ENCODE measurements around the gene RAD51B. TPM values are rescaled to one million over a fixed set of nuclear protein-coding genes. Genes with fewer than 3 reads are reported as not detected.

RAD51B gene
- total RNA-seq, 1 experiment from 2014 or later, result 20.0 TPM

DNA sequence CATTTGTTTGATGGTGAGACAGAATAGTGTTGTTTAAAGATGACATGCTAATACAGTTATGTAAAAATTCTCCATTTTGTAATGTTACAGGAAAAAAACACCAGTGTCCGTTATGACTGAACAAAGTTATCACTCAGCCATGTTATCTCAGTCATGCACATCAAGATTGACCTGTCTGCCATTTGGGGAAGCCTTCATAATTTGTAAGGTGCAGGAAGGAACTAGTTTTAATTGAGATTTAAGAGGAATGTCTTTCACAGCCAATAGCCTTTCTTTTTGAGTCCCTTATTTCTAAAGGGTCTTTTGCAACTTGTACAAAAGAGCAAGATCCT lies 432.2 kb downstream of the RAD51B start:
- DNase-seq (ENCODE audit: low read depth, low spot score) (no peak), ATAC-seq (no peak)
- H4K20me1 ChIP-seq (ENCODE audit: insufficient read depth), result no peaks in the 10 kb centered on the region
- H3K36me3 ChIP-seq (ENCODE audit: control insufficient read depth in 1 of 2, insufficient read depth in 2 of 2, low read length in 2 of 2), result no peaks in the 10 kb centered on the region
- H3K27me3 ChIP-seq (ENCODE audit: insufficient read depth, low read length), result no peaks in the 10 kb centered on the region
- RAD21 ChIA-PET (ENCODE audit: low non-redundant PET in 1 of 2, low total read pairs in 2 of 2, uncharacterized antibody in 2 of 2, unreplicated experiment in 2 of 2), result interaction anchor here in 1 of 2 experiments (0.7 kb wide), 1 partner anchor 276 kb away, joined by 3 read pairs; no protein-coding TSS in a partner anchor
- CTCF ChIA-PET, result interaction anchor here (1.0 to 4.6 kb wide), 4 partner anchors 199 to 564 kb away, joined by 3 to 48 read pairs (median 5); no protein-coding TSS in a partner anchor
- no peak overlapping the region for H2AFZ ChIP-seq (ENCODE audit: low read depth, low read length, poor library complexity, severe bottlenecking)
- POLR2A ChIA-PET, result interaction anchor here (4.9 to 6.1 kb wide), 2 partner anchors 534 to 540 kb away, joined by 37 to 45 read pairs; partner anchors contain the start of gene ZFP36L1
- H3K4me2 ChIP-seq (ENCODE audit: low read length), result peak overlapping the region; percentile 61
- TF ChIP-seq POLR2AphosphoS5 (IDR thresholded peaks at IDR 0.05; ENCODE audit: low read depth, low read length) (no peak), SP1 (IDR thresholded peaks at IDR 0.05; ENCODE audit: low read depth) (no peak), EGR1 (IDR thresholded peaks at IDR 0.05; ENCODE audit: low read depth) (no peak), ELF1 (IDR thresholded peaks at IDR 0.05; ENCODE audit: borderline replicate concordance, low read depth) (no peak), EZH2phosphoT487 (IDR thresholded peaks at IDR 0.05; ENCODE audit: borderline replicate concordance) (no peak), ZFX (IDR thresholded peaks at IDR 0.05) (no peak)
- no TSS peak for BruUV-seq (replicated peaks)
- peak overlapping the region; percentile 100 for H3K27ac ChIP-seq (ENCODE audit: low read depth, low read length)
- no peaks in the 10 kb centered on the region for H3K9me3 ChIP-seq (ENCODE audit: control insufficient read depth in 1 of 2, insufficient read depth in 1 of 2, low read depth in 1 of 2, low read length in 2 of 2)
- intact Hi-C loops (cut with micrococcal nuclease), result loop anchor here (5.0 to 10.0 kb wide), 3 partner anchors 113 to 433 kb away; no protein-coding TSS in a partner anchor
- H3K4me1 ChIP-seq (ENCODE audit: control insufficient read depth in 1 of 2, insufficient read depth in 2 of 2, low read length in 2 of 2), result peaks cover 81 to 93% of the 10 kb centered on the region in 2 experiments
- no peak overlapping the region for H3K9ac ChIP-seq (ENCODE audit: low read length)
- H3K79me2 ChIP-seq (ENCODE audit: insufficient read depth, low read length), result no peaks in the 10 kb centered on the region
- H3K9me2 ChIP-seq (ENCODE audit: insufficient read depth), result no peaks in the 10 kb centered on the region
- no peak overlapping the region for H3K4me3 ChIP-seq (replicated peaks in 1 of 2; ENCODE audit: low read depth in 1 of 2, low read length in 2 of 2)

DNA sequence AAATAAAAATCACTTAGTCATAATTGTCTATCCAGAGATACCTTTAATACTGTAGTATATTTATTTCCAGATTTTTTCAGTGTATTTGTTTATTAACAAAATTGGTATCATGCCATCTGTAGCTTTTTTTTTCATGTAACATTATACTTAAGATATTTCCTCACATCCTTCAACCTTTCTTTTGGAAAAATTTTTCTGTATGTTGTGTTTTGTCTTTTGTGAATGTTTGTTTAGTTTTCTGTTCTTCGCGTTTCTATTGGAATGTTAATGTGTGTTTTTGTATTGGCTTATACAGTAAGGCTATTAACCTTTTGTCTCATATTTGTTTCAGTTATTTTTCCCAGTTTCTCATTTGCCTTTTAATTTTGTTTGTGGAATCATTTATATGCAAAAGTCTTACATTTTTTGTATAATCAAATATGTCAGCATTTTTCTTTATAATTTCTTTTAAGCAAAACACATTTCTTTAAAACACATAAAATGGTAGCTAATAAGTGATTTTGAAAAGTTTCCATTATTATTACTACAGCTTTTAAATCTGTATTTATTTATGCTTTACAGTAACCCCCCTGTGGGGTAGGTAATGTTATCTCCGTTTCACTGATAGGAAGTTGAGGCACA lies 433.7 kb downstream of the RAD51B start:
- Histone ChIP-seq H3K27ac (ENCODE audit: low read depth, low read length) (peak overlapping the region; percentile 100; the same call in 1 of the 2 replicates), H3K9ac (ENCODE audit: low read length) (no peak overlapping the region), H3K79me2 (ENCODE audit: insufficient read depth, low read length) (no peaks in the 10 kb centered on the region), H3K9me2 (ENCODE audit: insufficient read depth) (no peaks in the 10 kb centered on the region), H3K9me3 (ENCODE audit: control insufficient read depth in 1 of 2, insufficient read depth in 1 of 2, low read depth in 1 of 2, low read length in 2 of 2) (no peaks in the 10 kb centered on the region), H2AFZ (ENCODE audit: low read depth, low read length, poor library complexity, severe bottlenecking) (no peak overlapping the region), H3K27me3 (ENCODE audit: insufficient read depth, low read length) (no peaks in the 10 kb centered on the region), H3K4me1 (ENCODE audit: control insufficient read depth in 1 of 2, insufficient read depth in 2 of 2, low read length in 2 of 2) (peaks cover 72 to 84% of the 10 kb centered on the region in 2 experiments), H3K4me2 (ENCODE audit: low read length) (no peak overlapping the region; the same call in 1 of the 2 replicates), H3K36me3 (ENCODE audit: control insufficient read depth in 1 of 2, insufficient read depth in 2 of 2, low read length in 2 of 2) (no peaks in the 10 kb centered on the region), H3K4me3 (replicated peaks in 1 of 2; ENCODE audit: low read depth in 1 of 2, low read length in 2 of 2) (no peak overlapping the region), H4K20me1 (ENCODE audit: insufficient read depth) (no peaks in the 10 kb centered on the region)
- CTCF ChIA-PET, result interaction anchor here (1.3 kb wide), 1 partner anchor 571 kb away, joined by 3 read pairs; no protein-coding TSS in a partner anchor
- ATAC-seq, result no peak
- TF ChIP-seq RAD21 (IDR thresholded peaks at IDR 0.05; ENCODE audit: low read depth) (no peak), CBX3 (IDR thresholded peaks at IDR 0.05; ENCODE audit: low read depth) (no peak), ZNF274 (IDR thresholded peaks at IDR 0.05; ENCODE audit: low read depth, low read length) (no peak), ELF1 (IDR thresholded peaks at IDR 0.05; ENCODE audit: borderline replicate concordance, low read depth) (no peak), EGR1 (IDR thresholded peaks at IDR 0.05; ENCODE audit: low read depth) (no peak)
- TF ChIP-seq, protein P1, sequence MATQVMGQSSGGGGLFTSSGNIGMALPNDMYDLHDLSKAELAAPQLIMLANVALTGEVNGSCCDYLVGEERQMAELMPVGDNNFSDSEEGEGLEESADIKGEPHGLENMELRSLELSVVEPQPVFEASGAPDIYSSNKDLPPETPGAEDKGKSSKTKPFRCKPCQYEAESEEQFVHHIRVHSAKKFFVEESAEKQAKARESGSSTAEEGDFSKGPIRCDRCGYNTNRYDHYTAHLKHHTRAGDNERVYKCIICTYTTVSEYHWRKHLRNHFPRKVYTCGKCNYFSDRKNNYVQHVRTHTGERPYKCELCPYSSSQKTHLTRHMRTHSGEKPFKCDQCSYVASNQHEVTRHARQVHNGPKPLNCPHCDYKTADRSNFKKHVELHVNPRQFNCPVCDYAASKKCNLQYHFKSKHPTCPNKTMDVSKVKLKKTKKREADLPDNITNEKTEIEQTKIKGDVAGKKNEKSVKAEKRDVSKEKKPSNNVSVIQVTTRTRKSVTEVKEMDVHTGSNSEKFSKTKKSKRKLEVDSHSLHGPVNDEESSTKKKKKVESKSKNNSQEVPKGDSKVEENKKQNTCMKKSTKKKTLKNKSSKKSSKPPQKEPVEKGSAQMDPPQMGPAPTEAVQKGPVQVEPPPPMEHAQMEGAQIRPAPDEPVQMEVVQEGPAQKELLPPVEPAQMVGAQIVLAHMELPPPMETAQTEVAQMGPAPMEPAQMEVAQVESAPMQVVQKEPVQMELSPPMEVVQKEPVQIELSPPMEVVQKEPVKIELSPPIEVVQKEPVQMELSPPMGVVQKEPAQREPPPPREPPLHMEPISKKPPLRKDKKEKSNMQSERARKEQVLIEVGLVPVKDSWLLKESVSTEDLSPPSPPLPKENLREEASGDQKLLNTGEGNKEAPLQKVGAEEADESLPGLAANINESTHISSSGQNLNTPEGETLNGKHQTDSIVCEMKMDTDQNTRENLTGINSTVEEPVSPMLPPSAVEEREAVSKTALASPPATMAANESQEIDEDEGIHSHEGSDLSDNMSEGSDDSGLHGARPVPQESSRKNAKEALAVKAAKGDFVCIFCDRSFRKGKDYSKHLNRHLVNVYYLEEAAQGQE (IDR thresholded peaks at IDR 0.05; ENCODE audit: low read depth), result no peak
- RAD21 ChIA-PET (ENCODE audit: low non-redundant PET in 1 of 2, low total read pairs in 2 of 2, uncharacterized antibody in 2 of 2, unreplicated experiment in 2 of 2), result no interaction called here
- POLR2A ChIA-PET, result no interaction called here
- no peak for DNase-seq (ENCODE audit: low read depth, low spot score)
- no TSS peak for BruUV-seq (replicated peaks)
- intact Hi-C loops (cut with micrococcal nuclease), result loop anchor here (5.0 to 10.0 kb wide), 3 partner anchors 112 to 432 kb away; no protein-coding TSS in a partner anchor

All from HCT116 (cell line).